Measurements from ENCODE around the gene TECTB.

DNA sequence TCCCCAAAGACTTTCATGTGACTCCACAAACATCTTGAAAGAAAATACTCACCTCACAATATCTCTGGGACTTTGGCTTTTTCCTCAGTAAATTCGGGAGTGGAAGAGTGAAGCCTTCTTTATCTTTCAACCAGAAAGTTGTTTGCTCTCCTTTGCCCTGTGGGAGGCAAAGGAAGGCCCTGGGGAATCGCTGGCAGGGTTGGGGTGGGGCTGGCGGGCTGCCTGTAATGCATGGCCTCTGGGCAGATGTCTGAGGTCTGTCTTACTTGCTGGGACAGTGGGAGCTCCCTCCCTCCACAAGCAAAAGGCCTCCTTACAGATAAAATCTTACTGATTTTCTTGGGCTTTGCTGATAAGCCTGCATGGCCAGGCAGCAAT is 24.9 kb downstream of the TECTB start:
- TF ChIP-seq, protein P1, sequence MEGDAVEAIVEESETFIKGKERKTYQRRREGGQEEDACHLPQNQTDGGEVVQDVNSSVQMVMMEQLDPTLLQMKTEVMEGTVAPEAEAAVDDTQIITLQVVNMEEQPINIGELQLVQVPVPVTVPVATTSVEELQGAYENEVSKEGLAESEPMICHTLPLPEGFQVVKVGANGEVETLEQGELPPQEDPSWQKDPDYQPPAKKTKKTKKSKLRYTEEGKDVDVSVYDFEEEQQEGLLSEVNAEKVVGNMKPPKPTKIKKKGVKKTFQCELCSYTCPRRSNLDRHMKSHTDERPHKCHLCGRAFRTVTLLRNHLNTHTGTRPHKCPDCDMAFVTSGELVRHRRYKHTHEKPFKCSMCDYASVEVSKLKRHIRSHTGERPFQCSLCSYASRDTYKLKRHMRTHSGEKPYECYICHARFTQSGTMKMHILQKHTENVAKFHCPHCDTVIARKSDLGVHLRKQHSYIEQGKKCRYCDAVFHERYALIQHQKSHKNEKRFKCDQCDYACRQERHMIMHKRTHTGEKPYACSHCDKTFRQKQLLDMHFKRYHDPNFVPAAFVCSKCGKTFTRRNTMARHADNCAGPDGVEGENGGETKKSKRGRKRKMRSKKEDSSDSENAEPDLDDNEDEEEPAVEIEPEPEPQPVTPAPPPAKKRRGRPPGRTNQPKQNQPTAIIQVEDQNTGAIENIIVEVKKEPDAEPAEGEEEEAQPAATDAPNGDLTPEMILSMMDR (IDR thresholded peaks at IDR 0.05; ENCODE audit: low read depth, low read length): no peak; the same call in 1 of the 2 replicates
- no peak for TF ChIP-seq EZH2phosphoT487 (IDR thresholded peaks at IDR 0.05; ENCODE audit: low read depth)

Measured in OCI-LY3 (cell line).